ENCODE data around the gene MAP6.

DNA sequence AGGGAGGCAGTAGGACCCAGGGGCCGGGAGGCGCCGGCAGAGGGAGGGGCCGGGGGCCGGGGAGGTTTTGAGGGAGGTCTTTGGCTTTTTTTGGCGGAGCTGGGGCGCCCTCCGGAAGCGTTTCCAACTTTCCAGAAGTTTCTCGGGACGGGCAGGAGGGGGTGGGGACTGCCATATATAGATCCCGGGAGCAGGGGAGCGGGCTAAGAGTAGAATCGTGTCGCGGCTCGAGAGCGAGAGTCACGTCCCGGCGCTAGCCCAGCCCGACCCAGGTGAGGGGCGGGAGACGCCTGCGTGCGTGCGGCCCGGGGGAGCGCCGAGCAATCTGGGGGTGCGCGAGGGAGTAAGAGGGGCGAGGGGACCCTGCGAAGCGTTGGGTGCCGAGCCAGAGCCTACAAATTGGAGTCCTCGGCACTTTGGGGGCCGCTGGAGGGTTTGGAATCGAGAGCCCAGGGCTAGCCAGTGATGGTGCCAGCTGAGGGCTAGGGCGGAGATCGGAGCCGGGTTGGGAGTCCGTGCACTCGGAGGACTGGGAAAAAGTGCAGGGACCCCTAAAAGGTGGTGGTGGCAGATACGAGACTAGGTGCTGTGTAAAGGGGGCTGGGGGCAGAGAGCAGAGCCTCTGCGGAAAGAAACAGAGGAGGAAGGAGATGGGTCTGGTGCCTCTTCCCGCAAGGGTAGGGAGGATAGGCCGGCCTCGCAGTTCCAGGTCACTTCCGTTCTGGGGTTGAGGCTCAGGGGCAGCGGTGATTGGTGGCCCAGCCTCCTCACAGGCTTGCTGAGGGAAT, 106.6 kb downstream of the MAP6 start, which contains the start of gene SERPINH1:
- TF ChIP-seq, protein P1, sequence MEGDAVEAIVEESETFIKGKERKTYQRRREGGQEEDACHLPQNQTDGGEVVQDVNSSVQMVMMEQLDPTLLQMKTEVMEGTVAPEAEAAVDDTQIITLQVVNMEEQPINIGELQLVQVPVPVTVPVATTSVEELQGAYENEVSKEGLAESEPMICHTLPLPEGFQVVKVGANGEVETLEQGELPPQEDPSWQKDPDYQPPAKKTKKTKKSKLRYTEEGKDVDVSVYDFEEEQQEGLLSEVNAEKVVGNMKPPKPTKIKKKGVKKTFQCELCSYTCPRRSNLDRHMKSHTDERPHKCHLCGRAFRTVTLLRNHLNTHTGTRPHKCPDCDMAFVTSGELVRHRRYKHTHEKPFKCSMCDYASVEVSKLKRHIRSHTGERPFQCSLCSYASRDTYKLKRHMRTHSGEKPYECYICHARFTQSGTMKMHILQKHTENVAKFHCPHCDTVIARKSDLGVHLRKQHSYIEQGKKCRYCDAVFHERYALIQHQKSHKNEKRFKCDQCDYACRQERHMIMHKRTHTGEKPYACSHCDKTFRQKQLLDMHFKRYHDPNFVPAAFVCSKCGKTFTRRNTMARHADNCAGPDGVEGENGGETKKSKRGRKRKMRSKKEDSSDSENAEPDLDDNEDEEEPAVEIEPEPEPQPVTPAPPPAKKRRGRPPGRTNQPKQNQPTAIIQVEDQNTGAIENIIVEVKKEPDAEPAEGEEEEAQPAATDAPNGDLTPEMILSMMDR (IDR thresholded peaks at IDR 0.05), result peak in 1 of 4 experiments; percentile 22
- TF ChIP-seq POLR2A (IDR thresholded peaks at IDR 0.05), result peak; percentile 74 to 89
